Heart right ventricle (tissue), 16 donors: ENCODE data around the gene PSORS1C1. TPM values are rescaled to one million over a fixed set of nuclear protein-coding genes. Genes with fewer than 3 reads are reported as not detected.

Source experiments
- ATAC-seq, 8 donors: fragments of 200-7000 bp; cut with Tn5 transposase; one replicate each; pipeline ENCODE4 v1.9.1; 2020; ENCODE audit warnings: mild to moderate bottlenecking in 8 of 8, moderate library complexity in 8 of 8, moderate number of reproducible peaks in 1 of 8
- DNase-seq, 2 donors: peaks; one replicate each; pipeline ENCODE4 v3.0.0-alpha.2; 2020
- H3K27ac ChIP-seq, 10 donors: fragments of 200-600 bp; sonication (generic) in 2 of 10; one replicate each; pipeline versions ENCODE4 v1.5.0 to v1.8.0; 2020 to 2022; ENCODE audit warnings: mild to moderate bottlenecking in 3 of 10
- H3K27me3 ChIP-seq, 7 donors: fragments of 200-600 bp; one replicate each; pipeline ENCODE4 v1.8.0; 2021 to 2022; ENCODE audit warnings: mild to moderate bottlenecking in 2 of 7
- H3K36me3 ChIP-seq, 9 donors: fragments of 200-600 bp; sonication (generic) in 1 of 9; one replicate each; pipeline versions ENCODE4 v1.5.0 to v1.8.0; 2020 to 2022; ENCODE audit warnings: mild to moderate bottlenecking in 2 of 9
- H3K4me1 ChIP-seq, 9 donors: fragments of 200-600 bp; sonication (generic) in 1 of 9; one replicate each; pipeline versions ENCODE4 v1.5.0 to v1.8.0; 2020 to 2022; ENCODE audit warnings: mild to moderate bottlenecking in 4 of 9
- H3K4me3 ChIP-seq, 10 donors: fragments of 200-600 bp; sonication (generic) in 2 of 10; one replicate each; pipeline versions ENCODE4 v1.5.0 to v1.8.0; 2020 to 2022; ENCODE audit warnings: mild to moderate bottlenecking in 7 of 10, moderate library complexity in 2 of 10
- H3K9me3 ChIP-seq, 11 donors: fragments of 200-600 bp in 10 of 11; sonication (generic) in 2 of 11; one replicate each; pipeline versions ENCODE4 v1.5.0 to v1.8.0; 2013 to 2022; ENCODE audit warnings: mild to moderate bottlenecking in 2 of 11, control low read depth in 1 of 11, moderate library complexity in 1 of 11
- WGBS, 2 donors: extraction: QIAGEN DNeasy Blood & Tissue Kit; methylation state at CpG; one replicate each; pipeline ENCODE4 v1.1.7; 2013; ENCODE audit warnings: inconsistent platforms in 1 of 2; 5-methylcytosine and 5-hydroxymethylcytosine counted together
- intact Hi-C, 10 donors: fragments of 100-400 bp; cut with DNase I; formaldehyde crosslinking; loops; one replicate each; pipeline versions ENCODE4 v1.11.1 to v1.14.2; 2022
- polyA plus RNA-seq, 2 donors: library from polyadenylated mRNA; stranded (reverse); fragments of 200-250 nt; gene quantifications; one replicate each; pipeline ENCODE4 v1.2.3, GENCODE V29; 2013
- total RNA-seq, 10 donors: library from RNA; stranded (reverse); fragmentation: NEBNext Ultra II Directional in 3 of 10; extraction: Animal tissue kit (Norgen Biotek cat#: 25700) in 3 of 10; gene quantifications; one replicate each; pipeline versions ENCODE4 v1.2.1 to v1.2.4, GENCODE V29; 2021 to 2023
- TF ChIP-seq, protein P1 (sequence below), 9 donors: fragments of 200-600 bp; sonication (generic) in 2 of 9; IDR thresholded peaks; one replicate each; pipeline versions ENCODE4 v1.5.0 to v1.8.0; 2021 to 2022; ENCODE audit warnings: antibody characterized with exemption in 9 of 9, mild to moderate bottlenecking in 5 of 9, moderate library complexity in 1 of 9
- donor health status: Arrhythmogenic right ventricular cardiomyopathy.
- donor health status: ischemic (EF 13 %, LVEDD 7.1; RV severe dilation, severe dysfunction).
- donor health status: healthy with polysubstance abuse.
- donor health status: DM: no; HTN: yes; CAD: no.
- donor health status: DM: no; HTN: no; CAD: no.
- donor health status: ischemic (EF 25% LVEDD 6.9; RV normal size, moderate dysfunction).
- donor health status: ischemic (EF 25% LVEDD 5.7; RV mildly dilated, moderate dysfunction).
- donor health status: healthy.
- donor health status: DM: yes; HTN: yes; CAD: no.
- donor health status: Ischemic cardiomyopathy.
- donor health status: ischemic (EF 35%, LVEDD 5.7; RV mildly dilated, moderate dysfunction).
- donor health status: nonischemic (EF 11% LVEDD 7.7; RV severe dilation, severe dysfunction).
- donor health status: DM: yes; HTN: yes; CAD: no.
- donor health status: PGD.
- donor health status: ischemic (EF 29% LVEDD 5.4; RV normal size, mild dysfunction).
- donor health status: nonischemic (EF 23%, LVEDD 6.1; RV moderate dilation, normal function).

The PSORS1C1 gene
- total and polyA plus RNA-seq, 12 donors = 0.13 to 6.2 (median 3.0) TPM

DNA sequence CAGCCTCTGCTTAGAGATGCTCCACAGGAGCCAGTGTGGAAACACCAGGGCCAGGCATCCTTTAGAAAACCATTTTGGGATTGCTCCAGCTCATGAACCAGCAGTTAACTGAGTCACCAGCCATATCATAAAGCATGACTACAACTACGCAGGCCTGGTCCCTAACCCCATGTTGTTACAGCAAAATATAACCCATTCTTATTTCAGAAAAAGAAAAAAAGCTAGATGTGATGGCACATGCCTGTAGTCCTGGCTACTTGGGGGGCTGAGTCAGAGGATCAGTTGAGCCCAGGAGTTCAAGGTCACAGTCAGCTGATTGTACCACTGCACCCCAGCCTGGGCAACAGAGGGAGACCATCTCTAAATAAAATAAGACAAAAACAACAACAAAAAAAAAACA is 39.1 kb upstream of the PSORS1C1 start:
- ATAC-seq = no peak
- DNase-seq = no peak
- intact Hi-C loops = loop anchor here in 3 of 10 donors (5.0 kb wide), 3 partner anchors 153 to 253 kb away; no protein-coding TSS in a partner anchor
- TF ChIP-seq, protein P1, sequence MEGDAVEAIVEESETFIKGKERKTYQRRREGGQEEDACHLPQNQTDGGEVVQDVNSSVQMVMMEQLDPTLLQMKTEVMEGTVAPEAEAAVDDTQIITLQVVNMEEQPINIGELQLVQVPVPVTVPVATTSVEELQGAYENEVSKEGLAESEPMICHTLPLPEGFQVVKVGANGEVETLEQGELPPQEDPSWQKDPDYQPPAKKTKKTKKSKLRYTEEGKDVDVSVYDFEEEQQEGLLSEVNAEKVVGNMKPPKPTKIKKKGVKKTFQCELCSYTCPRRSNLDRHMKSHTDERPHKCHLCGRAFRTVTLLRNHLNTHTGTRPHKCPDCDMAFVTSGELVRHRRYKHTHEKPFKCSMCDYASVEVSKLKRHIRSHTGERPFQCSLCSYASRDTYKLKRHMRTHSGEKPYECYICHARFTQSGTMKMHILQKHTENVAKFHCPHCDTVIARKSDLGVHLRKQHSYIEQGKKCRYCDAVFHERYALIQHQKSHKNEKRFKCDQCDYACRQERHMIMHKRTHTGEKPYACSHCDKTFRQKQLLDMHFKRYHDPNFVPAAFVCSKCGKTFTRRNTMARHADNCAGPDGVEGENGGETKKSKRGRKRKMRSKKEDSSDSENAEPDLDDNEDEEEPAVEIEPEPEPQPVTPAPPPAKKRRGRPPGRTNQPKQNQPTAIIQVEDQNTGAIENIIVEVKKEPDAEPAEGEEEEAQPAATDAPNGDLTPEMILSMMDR (IDR thresholded peaks at IDR 0.05) = no peak
- no peaks in the 10 kb centered on the region for H3K36me3 ChIP-seq
- H3K27me3 ChIP-seq = no peaks in the 10 kb centered on the region
- WGBS, 2 donors = 93 to 96% methylated on average over 1 of the region's 1 CpG
- peaks cover 0 to 22% (median 7%) of the 10 kb centered on the region in 9 donors for H3K4me1 ChIP-seq
- H3K27ac ChIP-seq = no peak overlapping the region
- H3K9me3 ChIP-seq = no peaks in the 10 kb centered on the region
- no peak overlapping the region for H3K4me3 ChIP-seq

DNA sequence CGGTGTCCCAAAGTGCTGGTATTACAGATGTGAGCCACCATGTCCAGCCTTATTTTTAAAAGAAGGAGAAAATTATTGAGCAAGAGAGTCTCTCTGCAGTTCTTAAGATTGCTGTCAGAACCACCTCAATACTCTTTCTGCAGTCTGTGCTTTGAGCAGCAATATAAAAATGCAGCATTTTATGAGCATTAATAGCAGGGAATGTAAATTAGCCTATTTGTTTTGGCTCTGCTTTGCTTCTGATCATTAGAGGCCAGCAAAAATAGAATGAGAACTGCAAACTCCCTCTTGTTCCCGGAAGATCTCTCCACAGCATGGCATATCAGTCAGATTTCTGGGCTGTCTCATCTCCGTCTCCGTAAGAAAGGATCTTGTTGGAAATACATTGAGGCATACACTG is 38.0 kb upstream of the PSORS1C1 start:
- no peak for DNase-seq
- intact Hi-C loops = loop anchor here in 3 of 10 donors (5.0 kb wide), 3 partner anchors 154 to 254 kb away; no protein-coding TSS in a partner anchor
- H3K27me3 ChIP-seq = no peaks in the 10 kb centered on the region
- no peak for ATAC-seq
- H3K27ac ChIP-seq = no peak overlapping the region
- no peaks in the 10 kb centered on the region for H3K9me3 ChIP-seq
- H3K36me3 ChIP-seq = no peaks in the 10 kb centered on the region
- 77 to 79% methylated on average over 4 of the region's 4 CpGs for WGBS, 2 donors
- H3K4me1 ChIP-seq = peaks cover 0 to 22% (median 7%) of the 10 kb centered on the region in 9 donors
- no peak overlapping the region for H3K4me3 ChIP-seq
- TF ChIP-seq, protein P1 (IDR thresholded peaks at IDR 0.05) = no peak

DNA sequence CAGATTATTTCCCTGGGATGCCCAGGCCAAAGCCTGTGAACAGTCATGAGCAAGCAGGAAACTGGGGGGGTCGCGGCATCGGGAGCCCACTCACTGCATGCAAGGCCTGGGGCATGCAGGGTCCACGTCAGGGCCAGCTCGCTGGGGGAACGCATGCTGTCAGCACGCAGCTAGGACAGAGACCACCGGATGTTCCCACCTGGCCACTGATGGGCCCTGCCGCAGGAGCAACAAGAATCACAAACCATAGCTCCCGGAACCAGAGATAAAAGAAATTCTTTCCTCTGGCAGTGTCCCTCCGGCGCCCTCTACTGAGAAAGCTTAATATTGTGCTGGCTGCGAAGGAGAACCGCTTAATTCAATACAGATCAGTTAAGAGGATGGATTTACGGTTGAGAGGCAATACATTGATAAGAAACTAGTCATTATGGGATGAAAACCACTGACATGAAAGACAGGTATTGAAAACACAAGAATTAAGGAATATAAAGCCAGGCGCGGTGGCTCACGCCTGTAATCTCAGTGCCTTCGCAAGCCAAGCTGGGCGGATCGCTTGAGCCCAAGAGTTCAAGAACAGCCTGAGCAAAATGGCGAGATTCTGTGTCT is 34.8 kb upstream of the PSORS1C1 start:
- intact Hi-C loops = loop anchor here in 5 of 10 donors (5.0 to 10.0 kb wide), 6 partner anchors 157 to 525 kb away; partner anchors contain the start of genes FLOT1 (in 1 of the 5), GNL1 (in 1 of the 5), IER3 (in 1 of the 5) and PRR3 (in 1 of the 5)
- DNase-seq (peak; percentile 40 to 63), ATAC-seq (peak in 7 of 8 donors; percentile 63 to 83 (median 67))
- WGBS, 2 donors = 20 to 23% methylated on average over 22 of the region's 22 CpGs
- TF ChIP-seq, protein P1 (IDR thresholded peaks at IDR 0.05) = peak; percentile 56 to 90 (median 78)
- H3K9me3 ChIP-seq = no peaks in the 10 kb centered on the region
- H3K4me1 ChIP-seq = peaks cover 0 to 12% (median 4%) of the 10 kb centered on the region in 9 donors
- H3K4me3 ChIP-seq = peak overlapping the region in 6 of 10 donors; percentile 1 to 37 (median 34)
- H3K27me3 ChIP-seq = no peaks in the 10 kb centered on the region
- no peak overlapping the region for H3K27ac ChIP-seq
- no peaks in the 10 kb centered on the region for H3K36me3 ChIP-seq

DNA sequence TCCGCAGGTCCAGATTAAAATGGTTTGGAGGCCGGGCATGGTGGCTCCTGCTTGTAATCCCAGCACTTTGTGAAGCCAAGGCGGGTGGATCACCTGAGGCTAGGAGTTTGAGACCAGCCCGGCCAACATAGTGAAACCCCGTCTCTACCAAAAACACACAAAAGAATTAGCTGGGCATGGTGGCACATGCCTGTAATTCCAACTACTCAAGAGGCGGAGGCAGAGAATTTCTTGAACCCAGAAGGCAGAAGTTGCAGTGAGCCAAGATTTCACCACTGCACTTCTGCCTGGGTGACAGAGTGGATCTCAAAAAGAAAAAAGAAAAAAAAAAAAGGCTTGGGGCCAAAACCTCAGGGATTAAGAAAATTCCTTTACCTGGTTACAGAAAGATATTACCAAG is 32.7 kb upstream of the PSORS1C1 start:
- intact Hi-C loops = loop anchor here in 4 of 10 donors (5.0 to 10.0 kb wide), 4 partner anchors 255 to 527 kb away; partner anchors contain the start of genes FLOT1 (in 1 of the 4), GNL1 (in 1 of the 4), IER3 (in 1 of the 4) and PRR3 (in 1 of the 4)

More for the DNA sequence above, 32.7 kb upstream of the PSORS1C1 start:
- DNase-seq (no peak), ATAC-seq (no peak)
- Histone ChIP-seq H3K36me3 (no peaks in the 10 kb centered on the region), H3K4me3 (no peak overlapping the region), H3K27ac (no peak overlapping the region), H3K9me3 (no peaks in the 10 kb centered on the region), H3K27me3 (no peaks in the 10 kb centered on the region), H3K4me1 (peaks cover 0 to 17% (median 5%) of the 10 kb centered on the region in 9 donors)
- WGBS, 2 donors = 85 to 90% methylated on average over 6 of the region's 6 CpGs
- TF ChIP-seq, protein P1 (IDR thresholded peaks at IDR 0.05) = no peak
